HG02885 (cell line): ENCODE measurements around the gene GATA6.
"Not testable (repeated sequence)": the region's sequence is repeated elsewhere in the genome, so short reads cannot be mapped to it uniquely, and the experiment has no call there.

Experiments
- ATAC-seq: cut with Tn5 transposase; IDR thresholded peaks from one replicate; pipeline ENCODE4 v1.9.1; 2021; ENCODE audit warnings: mild to moderate bottlenecking; ENCODE audit not compliant: unreplicated experiment, poor library complexity

The GATA6 gene

DNA sequence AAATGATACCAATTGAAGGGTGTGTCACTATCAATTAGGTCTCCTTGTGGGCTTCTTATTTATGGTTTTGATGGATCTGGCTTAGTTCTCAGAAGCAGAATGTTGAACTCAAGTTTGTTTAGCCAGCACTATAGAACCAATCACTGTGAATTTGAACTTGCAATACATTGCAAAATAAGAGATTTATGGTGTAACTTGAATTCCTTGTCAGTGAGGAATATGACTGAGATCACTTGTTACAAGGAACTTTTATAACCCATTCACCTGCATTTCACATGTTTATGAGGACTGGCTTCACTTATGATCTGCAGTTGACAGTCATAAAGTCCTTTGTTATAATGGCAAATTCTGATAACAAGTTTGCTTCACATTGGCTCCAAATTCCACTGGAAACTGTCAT is 9.8 kb downstream of the GATA6 start:
- no peak for ATAC-seq

GRCh38 chr18:22179631-22180030 is 10.2 kb downstream of the GATA6 start:
- ATAC-seq, result no peak

DNA sequence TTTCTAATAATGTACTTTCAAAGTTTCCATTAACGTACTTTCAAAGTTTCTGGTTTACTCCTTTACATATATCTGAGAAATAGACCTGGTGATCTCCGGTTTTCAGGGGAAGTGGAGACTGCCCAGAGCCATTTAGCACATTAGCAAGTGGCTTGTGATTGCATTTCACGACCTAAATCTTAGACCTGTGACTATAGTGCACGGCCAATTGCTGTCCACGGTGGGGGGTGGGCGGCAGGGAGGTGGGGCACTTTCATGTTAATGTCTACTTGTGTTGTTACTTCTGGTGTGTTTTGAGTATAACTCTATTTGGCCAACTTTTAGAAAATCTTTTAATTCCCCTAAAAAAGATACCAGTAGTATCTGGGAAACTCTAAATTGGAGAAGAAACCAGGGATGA is 11.3 kb downstream of the GATA6 start:
- no peak for ATAC-seq

- ATAC-seq, result no peak
These were observed 13.7 kb downstream of the GATA6 start for GRCh38 chr18:22182884-22183697.

GRCh38 chr18:22183698-22184170 is 14.3 kb downstream of the GATA6 start:
- ATAC-seq, result no peak

GRCh38 chr18:22184573-22184972 is 15.2 kb downstream of the GATA6 start:
- ATAC-seq, result not testable (repeated sequence)

DNA sequence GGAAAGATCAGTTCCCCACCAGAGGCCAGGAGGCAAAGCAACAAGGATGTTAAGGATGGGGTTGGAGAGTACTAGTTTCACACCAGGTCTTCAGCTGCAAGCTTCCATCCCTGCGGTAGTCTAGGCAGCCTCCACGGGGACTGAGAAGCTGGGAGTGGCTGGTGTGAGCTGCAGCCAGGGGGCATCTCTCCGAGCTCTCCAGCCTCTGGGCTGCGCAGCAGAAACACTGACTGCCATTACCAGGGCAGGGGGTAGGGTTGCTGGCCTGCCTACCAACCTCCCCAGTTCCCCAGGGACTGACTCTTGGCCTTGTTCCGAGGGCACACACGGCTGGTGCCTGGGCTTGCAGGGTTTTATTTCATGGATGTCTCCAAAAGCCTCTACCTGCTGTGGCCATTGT is 15.9 kb downstream of the GATA6 start:
- no peak for ATAC-seq

DNA sequence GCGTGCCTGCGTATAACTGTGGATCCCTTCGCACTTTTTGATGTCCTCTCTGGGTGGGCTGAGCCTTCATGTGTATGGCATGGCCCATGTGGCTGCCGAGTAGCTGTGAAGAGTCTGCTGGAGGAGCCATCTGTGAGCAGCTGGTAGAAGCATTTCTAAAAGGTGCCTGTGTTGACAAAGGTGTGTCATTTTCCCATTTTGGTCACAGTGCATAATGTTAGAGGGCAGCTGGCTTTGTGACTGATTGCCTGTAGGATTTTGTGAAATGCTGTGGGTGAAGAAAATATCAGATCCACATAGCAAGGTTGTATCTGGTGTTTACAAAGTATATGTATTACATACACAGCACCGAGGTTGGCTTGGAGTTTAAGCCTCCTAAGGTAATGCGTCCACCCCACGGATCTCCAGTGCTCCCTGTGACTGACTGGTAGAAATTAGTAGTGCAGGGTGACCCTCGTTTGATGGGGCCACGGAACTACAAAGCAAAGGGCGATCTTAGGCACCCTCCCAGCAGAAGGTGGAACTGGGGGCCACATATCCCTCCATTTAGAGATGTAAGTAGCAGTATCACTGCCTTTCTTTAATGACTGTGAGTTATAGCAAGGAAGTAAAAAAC is 16.5 kb downstream of the GATA6 start:
- no peak for ATAC-seq

DNA sequence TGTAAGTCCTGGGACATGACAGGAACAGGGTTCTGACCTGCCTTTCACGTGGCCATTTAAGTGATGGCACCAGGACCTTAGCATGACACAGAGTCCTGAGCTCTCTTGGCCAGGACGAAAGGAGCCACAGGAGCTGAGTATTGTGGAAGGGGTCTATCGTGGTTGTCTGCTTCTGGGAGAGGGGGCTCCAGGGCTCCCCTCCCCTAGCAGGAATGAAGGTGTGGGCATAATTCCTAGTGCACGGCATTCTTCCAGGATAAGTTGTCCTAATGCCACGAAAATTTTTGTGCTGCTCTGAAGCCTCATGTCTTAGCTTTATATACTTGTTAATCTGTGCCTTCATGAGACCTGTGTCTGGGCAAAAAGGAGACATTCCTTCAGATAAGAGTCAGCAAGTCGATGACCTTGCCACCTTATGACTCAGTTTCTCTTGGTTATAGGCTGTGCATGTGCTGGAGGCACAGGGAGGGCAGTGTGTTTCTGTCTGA is 17.1 kb downstream of the GATA6 start:
- no peak for ATAC-seq

- no peak for ATAC-seq
These were observed 19.3 kb downstream of the GATA6 start for GRCh38 chr18:22188559-22189267.

DNA sequence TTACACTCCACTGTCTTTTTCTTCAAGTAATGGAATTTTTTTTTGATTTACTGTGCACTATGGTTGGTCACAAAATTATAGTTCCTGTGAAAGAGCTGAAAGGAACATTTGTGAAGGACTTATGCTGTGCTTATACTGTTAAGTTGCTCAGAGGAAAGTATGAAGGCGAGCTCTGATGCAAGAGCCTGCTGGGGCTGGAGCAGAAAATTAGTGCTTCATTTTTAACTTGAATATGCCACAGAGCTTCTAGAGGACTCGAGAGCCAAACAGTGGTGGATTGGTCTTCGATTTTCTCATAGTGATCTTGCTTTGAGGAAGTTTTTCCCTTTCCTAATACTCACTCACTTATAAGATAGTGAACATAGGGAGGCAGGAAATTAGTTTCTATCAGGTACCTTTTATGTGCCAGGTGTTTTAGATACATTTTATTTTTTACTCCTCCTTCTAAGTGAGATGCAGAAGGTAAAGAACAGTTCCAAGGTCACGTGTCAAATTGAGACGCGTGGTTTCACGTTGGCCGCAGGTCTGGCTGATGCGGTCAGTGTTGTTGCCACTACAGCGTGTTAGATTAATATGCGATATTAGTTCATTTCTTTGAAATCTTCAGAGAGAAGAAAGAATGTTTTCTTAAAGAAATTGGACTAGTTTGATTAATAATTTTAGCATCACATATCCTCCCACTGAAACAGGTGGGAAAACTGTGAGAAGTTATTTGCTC is 20.2 kb downstream of the GATA6 start:
- ATAC-seq, result no peak

- no peak for ATAC-seq
These were observed 21.9 kb downstream of the GATA6 start for GRCh38 chr18:22191346-22191695.

- ATAC-seq, result no peak
These were observed 22.5 kb downstream of the GATA6 start for GRCh38 chr18:22191923-22192322.

GRCh38 chr18:22193466-22193865 is 24.1 kb downstream of the GATA6 start:
- no peak for ATAC-seq

DNA sequence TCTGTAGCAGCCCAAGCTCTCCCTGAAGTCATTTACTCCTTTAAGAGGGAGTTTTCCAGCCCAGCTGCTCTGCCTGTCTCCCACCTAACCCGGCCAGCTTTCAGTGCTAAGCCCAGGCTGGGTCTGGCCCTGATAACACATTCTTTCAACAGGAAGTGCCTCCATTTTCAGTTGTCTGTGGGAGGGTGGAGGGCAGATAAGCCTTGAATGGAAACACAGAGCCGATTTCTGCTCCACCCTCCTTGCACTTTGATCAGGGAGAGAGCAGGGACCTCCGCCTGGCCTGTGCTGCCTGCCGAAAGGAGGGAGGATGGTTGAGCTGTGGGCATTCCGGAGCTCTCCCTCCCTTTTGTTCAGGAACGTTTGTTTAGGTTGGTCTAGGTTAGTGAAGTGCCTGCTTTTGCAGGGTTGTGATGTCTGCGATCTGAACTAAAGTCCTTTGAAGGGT is 24.8 kb downstream of the GATA6 start:
- no peak for ATAC-seq

DNA sequence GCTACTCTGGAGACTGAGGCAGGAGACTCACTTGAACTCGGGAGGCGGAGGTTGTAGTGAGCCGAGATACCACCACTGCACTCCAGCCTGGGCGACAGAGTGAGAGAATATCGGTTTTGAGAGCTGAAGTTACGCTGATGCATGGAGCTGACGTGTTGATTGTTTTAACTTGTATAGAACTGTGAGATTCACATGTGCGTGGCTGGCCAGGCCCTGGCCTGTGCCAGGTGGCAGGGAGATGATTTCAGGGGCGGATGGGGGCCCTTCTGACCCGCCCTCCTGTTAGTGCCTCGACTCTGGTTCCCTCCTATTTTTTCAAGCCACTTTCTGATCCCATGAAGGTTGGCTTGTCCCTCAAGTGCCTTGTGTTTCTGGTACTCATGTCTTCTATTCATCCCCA is 25.7 kb downstream of the GATA6 start:
- ATAC-seq, result no peak

DNA sequence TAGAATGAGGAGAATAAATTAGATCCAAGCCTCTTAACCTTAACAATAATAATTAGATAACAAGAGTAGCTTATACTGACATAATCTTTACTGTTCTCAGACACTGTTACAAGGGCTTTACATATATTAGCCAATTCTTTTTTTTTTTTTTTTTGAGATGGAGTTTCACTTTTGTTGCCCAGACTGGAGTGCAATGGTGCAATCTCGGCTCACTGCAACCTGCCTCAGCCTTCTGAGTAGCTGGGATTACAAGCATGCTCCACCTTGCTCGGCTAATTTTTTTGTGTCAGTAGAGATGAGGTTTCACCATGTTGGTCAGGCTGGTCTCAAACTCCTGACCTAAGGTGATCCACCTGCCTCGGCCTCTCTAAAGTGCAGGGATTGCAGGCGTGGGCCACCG is 27.6 kb downstream of the GATA6 start:
- not testable (repeated sequence) for ATAC-seq

DNA sequence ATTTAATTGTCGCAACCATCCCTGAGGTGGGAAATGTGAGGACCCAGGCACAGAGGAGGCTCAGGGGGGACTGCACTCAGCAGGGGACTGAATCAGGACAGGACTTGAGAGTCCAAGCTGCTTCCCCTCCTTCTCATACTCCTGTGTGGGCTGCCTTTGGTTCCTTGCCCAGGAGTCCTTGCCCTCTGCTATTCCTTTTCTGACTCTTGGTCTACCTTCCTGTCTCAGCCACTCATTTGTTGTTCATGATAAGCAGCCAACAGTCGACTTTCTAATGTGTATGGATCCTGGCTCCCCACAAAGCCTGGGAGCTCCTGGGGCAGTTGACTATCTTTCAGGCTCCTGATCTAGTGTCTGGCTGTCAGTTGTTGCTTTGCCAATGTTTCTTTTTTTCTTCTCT is 28.3 kb downstream of the GATA6 start:
- ATAC-seq, result no peak

GRCh38 chr18:22198163-22198562 is 28.8 kb downstream of the GATA6 start:
- ATAC-seq, result no peak

- ATAC-seq, result no peak
These were observed 29.6 kb downstream of the GATA6 start for GRCh38 chr18:22199005-22199404.
